Astrocyte (in vitro differentiated cells and primary cell): ENCODE results near the gene GPX4.

Source experiments
- EZH2 ChIP-seq: IDR thresholded peaks from 2 replicates; pipeline ENCODE4 v1.6.1; 2012; ENCODE audit warnings: mild to moderate bottlenecking, low read length, inconsistent platforms; ENCODE audit not compliant: insufficient read depth
- TF ChIP-seq, protein P1 (sequence below): IDR thresholded peaks from 2 replicates; pipeline ENCODE4 v1.5.1; 2011; ENCODE audit warnings: low read depth, mild to moderate bottlenecking, inconsistent platforms, low read length, moderate library complexity; ENCODE audit not compliant: insufficient read depth

DNA sequence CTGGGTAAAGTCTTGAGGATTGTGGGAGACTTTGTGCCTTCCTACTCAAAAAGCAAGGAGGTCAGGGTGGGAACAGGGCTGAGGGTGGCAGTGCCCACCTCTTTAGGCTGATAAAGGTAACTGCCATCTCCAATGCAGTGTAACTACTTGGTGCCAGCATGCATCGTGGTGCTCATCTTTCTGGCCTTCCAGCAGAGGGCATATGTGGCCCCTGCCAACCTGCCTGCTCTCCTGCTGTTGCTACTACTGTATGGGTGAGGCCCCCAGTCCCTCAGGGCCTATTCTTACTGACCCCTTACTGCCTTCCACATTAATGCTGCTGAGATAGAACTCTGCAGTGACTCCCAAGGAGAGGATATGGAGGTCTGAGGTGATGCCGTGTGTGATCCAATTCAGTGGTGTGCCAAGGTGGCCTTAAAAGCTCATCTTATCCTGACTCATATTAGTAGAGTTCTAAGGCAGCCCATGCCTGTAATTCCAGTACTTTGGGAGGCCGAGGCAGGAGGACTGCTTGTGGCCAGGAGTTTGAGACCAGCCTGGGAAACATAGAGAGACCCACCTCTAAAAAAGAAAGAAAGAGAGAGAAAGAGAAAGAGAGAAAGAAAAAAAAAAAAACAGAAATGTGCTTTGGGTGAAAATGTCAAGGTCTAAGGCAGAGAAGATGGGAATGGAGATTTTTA, 46.5 kb upstream of the GPX4 start:
- TF ChIP-seq, protein P1, sequence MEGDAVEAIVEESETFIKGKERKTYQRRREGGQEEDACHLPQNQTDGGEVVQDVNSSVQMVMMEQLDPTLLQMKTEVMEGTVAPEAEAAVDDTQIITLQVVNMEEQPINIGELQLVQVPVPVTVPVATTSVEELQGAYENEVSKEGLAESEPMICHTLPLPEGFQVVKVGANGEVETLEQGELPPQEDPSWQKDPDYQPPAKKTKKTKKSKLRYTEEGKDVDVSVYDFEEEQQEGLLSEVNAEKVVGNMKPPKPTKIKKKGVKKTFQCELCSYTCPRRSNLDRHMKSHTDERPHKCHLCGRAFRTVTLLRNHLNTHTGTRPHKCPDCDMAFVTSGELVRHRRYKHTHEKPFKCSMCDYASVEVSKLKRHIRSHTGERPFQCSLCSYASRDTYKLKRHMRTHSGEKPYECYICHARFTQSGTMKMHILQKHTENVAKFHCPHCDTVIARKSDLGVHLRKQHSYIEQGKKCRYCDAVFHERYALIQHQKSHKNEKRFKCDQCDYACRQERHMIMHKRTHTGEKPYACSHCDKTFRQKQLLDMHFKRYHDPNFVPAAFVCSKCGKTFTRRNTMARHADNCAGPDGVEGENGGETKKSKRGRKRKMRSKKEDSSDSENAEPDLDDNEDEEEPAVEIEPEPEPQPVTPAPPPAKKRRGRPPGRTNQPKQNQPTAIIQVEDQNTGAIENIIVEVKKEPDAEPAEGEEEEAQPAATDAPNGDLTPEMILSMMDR: no peak
- TF ChIP-seq EZH2: no peak
